ENCODE data around the gene SPNS1. TPM values are rescaled to one million over a fixed set of nuclear protein-coding genes. Genes with fewer than 3 reads are reported as not detected.
"Not testable (repeated sequence)": the region's sequence is repeated elsewhere in the genome, so short reads cannot be mapped to it uniquely, and the experiment has no call there.

Gene SPNS1
- total and polyA plus RNA-seq, 11 donors: 13.4 to 43.2 (median 19.1) TPM

- DNase-seq (no peak), ATAC-seq (no peak)
- peaks cover 0 to 30% (median 6%) of the 10 kb centered on the region in 9 donors for H3K36me3 ChIP-seq
- WGBS, 4 donors: 86 to 93% (median 92%) methylated on average over 10 of the region's 10 CpGs
- no peak overlapping the region for H3K27ac ChIP-seq
- H3K4me1 ChIP-seq: no peaks in the 10 kb centered on the region
- no peak overlapping the region for H3K4me3 ChIP-seq
- intact Hi-C loops (cut with DNase I): no loop called here
- H3K9me3 ChIP-seq: peaks cover 0 to 2% (median 0%) of the 10 kb centered on the region in 12 donors
- H3K27me3 ChIP-seq: peaks cover 0 to 8% (median 0%) of the 10 kb centered on the region in 9 donors
- TF ChIP-seq POLR2A (IDR thresholded peaks at IDR 0.05) (no peak), CTCF (IDR thresholded peaks at IDR 0.05) (no peak)
Observed at GRCh38 chr16:28992496-28992895, 17.9 kb downstream of the SPNS1 start.

GRCh38 chr16:28998837-28999236 is 24.3 kb downstream of the SPNS1 start:
- Histone ChIP-seq H3K9me3 (no peaks in the 10 kb centered on the region), H3K27me3 (peaks cover 0 to 6% (median 0%) of the 10 kb centered on the region in 9 donors), H3K27ac (no peak overlapping the region), H3K36me3 (no peaks in the 10 kb centered on the region), H3K4me3 (no peak overlapping the region), H3K4me1 (no peaks in the 10 kb centered on the region)
- intact Hi-C loops (cut with DNase I): no loop called here
- DNase-seq: no peak
- no peak for ATAC-seq
- TF ChIP-seq CTCF (IDR thresholded peaks at IDR 0.05) (no peak), POLR2A (IDR thresholded peaks at IDR 0.05) (no peak)
- 73 to 92% (median 81%) methylated on average over 3 of the region's 3 CpGs for WGBS, 4 donors

- DNase-seq: no peak
- ATAC-seq: no peak
- intact Hi-C loops (cut with DNase I): no loop called here
- Histone ChIP-seq H3K4me3 (no peak overlapping the region), H3K36me3 (no peaks in the 10 kb centered on the region), H3K9me3 (no peaks in the 10 kb centered on the region), H3K27me3 (peaks cover 0 to 1% (median 0%) of the 10 kb centered on the region in 9 donors), H3K27ac (no peak overlapping the region), H3K4me1 (no peaks in the 10 kb centered on the region)
- no peak for TF ChIP-seq POLR2A (IDR thresholded peaks at IDR 0.05)
- WGBS, 4 donors: 64 to 73% (median 69%) methylated on average over 4 of the region's 4 CpGs
Observed at GRCh38 chr16:28999577-28999976, 25.0 kb downstream of the SPNS1 start.

GRCh38 chr16:29000019-29000418 is 25.4 kb downstream of the SPNS1 start:
- no peaks in the 10 kb centered on the region for H3K4me1 ChIP-seq
- WGBS, 4 donors: 80 to 89% (median 87%) methylated on average over 2 of the region's 2 CpGs

GRCh38 chr16:29004496-29005139 is 30.0 kb downstream of the SPNS1 start:
- H3K9me3 ChIP-seq; ATAC-seq; H3K4me3 ChIP-seq; H3K27me3 ChIP-seq; H3K36me3 ChIP-seq; intact Hi-C loops (cut with DNase I); DNase-seq; H3K27ac ChIP-seq: not testable (repeated sequence)
- 71 to 75% (median 74%) methylated on average over 8 to 9 of the region's 9 CpGs for WGBS, 4 donors
- peaks cover 0 to 16% (median 0%) of the 10 kb centered on the region in 12 donors for H3K4me1 ChIP-seq

More at GRCh38 chr16:29000019-29000418, 25.4 kb downstream of the SPNS1 start:
- TF ChIP-seq CTCF (IDR thresholded peaks at IDR 0.05) (no peak), POLR2A (IDR thresholded peaks at IDR 0.05) (no peak)
- Histone ChIP-seq H3K27ac (no peak overlapping the region), H3K9me3 (no peaks in the 10 kb centered on the region), H3K36me3 (no peaks in the 10 kb centered on the region), H3K27me3 (no peaks in the 10 kb centered on the region), H3K4me3 (no peak overlapping the region)
- intact Hi-C loops (cut with DNase I): no loop called here
- ATAC-seq (no peak), DNase-seq (no peak)

Data from heart left ventricle (tissue), 16 donors.